Breast epithelium (tissue), 3 donors: ENCODE data around the gene CCDC88B.

ENCODE experiments used
- CTCF ChIP-seq, 3 donors: fragments of 450-650 bp; IDR thresholded peaks; one replicate each; pipeline ENCODE4 v1.5.1; 2016 to 2017; ENCODE audit warnings: antibody characterized with exemption in 3 of 3, mild to moderate bottlenecking in 3 of 3, moderate library complexity in 3 of 3
- POLR2AphosphoS5 ChIP-seq, 3 donors: sonication (generic); formaldehyde crosslinking; IDR thresholded peaks; one replicate each; pipeline ENCODE4 v1.6.1; 2017; ENCODE audit warnings: antibody characterized with exemption in 3 of 3

GRCh38 chr11:64358536-64358906 is 18.5 kb downstream of the CCDC88B start:
- no peak for TF ChIP-seq CTCF (IDR thresholded peaks at IDR 0.05)
- no peak for TF ChIP-seq POLR2AphosphoS5 (IDR thresholded peaks at IDR 0.05)
